ENCODE results near the gene SLC30A2.

- TF ChIP-seq CTCF (IDR thresholded peaks at IDR 0.05), result no peak
- no peak for TF ChIP-seq POLR2A (IDR thresholded peaks at IDR 0.05)
These were observed 20.4 kb downstream of the SLC30A2 start for GRCh38 chr1:26025517-26025916.

All from heart left ventricle (tissue), 13 donors.